GM21515 (cell line): ENCODE measurements around the gene SCAMP2.

Experiments used
- ATAC-seq: cut with Tn5 transposase; IDR thresholded peaks from one replicate; pipeline ENCODE4 v1.9.1; 2021; ENCODE audit not compliant: unreplicated experiment

Gene SCAMP2

DNA sequence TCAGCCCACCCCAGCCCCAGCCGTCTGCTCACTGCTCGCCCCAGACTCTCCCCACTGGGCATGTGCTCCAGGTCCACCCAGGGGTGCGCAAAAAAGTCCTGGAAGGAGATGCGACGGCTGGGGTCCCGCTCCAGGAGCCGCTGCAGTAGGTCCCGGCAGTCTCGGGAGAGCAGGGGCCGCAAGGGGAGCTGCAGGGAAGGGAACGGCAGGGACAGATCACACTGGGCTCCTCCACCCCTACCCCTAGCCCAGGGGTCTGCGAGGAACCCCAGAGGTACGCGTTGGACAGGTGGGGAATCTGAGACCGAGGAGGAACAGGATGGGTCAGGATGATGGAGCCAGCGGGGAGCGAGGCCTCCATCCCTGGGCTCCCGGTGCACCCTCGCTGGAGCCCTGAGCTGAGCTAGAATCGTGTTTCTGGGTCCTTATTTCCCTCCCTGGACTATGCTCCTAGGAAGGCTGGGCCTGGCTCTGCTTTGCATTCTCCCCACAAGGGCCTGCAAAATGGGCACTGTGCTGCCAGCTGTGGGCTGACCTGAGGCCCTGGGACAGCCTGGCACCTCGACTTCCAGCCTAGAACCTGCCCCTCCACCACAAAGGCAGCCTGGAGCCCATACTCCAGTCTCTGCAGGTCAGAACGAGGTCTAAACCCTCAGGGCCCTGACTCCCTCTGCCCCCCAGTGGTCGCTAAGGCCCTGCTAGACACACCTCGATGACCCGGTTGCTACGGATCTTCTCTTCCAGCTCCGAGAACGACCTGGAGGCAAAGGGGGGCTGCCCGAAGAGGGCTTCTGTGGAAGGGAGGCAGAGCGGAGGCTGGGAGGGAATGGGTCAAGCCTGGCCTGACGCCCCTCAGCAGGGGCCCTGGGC lies 33.4 kb downstream of the SCAMP2 start:
- ATAC-seq, result no peak

DNA sequence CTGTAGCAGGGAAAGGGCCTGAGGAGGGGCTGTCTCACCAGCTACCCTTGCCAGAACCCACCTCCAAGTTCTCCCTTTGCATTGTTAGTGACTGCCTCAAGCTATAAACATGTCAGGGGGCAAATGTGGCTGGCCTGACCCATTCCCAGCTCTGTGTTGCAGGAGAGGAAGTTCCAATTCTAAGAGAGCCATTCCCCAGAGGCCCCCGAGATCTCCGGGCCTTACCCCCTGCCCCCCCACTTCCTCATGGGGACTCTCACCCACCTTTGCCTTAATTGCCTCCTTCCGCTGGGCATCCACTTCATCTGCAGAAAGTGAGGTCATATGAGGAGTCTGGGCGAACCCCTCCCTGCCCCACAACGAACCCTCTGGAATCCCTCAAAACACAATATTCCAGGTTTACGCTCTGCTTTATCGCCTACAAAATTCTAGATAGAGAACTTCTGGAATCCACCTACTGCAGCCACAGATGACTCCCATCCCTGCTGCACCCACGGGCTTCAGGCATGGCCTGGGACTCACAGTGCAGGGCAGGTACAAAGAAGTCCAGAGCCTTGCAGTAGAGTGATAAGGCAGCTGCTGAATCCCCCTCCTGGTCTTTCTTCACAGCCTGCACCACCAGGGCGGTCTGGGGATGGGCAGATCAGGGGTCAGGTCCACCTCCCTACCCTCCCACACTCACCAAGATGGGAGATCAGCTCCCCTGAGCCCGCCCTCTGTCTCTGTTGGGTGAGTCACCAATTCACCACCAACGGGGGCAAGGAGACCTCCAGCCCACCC lies 34.2 kb downstream of the SCAMP2 start:
- ATAC-seq, result no peak

- ATAC-seq, result no peak
Measured at GRCh38 chr15:74838137-74838516, 35.0 kb downstream of the SCAMP2 start.

- no peak for ATAC-seq
Measured at GRCh38 chr15:74837482-74838136, 35.6 kb downstream of the SCAMP2 start.

GRCh38 chr15:74836846-74837245 lies 36.3 kb downstream of the SCAMP2 start:
- no peak for ATAC-seq

DNA sequence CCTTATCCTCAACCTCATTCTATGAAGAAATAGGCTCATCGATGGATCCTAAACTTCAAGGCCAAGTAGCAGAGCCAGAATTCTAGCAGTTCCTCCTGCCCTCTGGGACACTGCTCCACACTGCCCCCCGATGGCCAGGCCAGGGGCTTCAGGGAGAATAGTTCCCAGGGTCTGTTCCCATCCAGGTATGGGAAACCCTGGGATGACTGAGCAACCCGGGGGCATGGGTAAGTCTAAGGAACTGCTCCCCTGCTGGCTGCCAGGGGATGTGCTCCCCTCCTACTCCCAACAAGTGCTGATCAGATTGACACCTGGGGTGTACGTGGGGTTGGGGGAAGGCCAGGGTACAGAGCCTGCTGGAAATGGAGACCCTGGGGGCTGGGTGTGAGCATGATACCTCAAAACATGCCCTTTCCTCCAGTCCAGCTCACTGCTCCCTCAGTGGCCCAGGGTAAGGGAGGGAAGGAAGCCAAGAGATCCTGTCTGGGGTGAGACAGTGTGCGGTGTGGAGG lies 37.8 kb downstream of the SCAMP2 start:
- no peak for ATAC-seq

- no peak for ATAC-seq
Measured at GRCh38 chr15:74833376-74834107, 39.6 kb downstream of the SCAMP2 start.

DNA sequence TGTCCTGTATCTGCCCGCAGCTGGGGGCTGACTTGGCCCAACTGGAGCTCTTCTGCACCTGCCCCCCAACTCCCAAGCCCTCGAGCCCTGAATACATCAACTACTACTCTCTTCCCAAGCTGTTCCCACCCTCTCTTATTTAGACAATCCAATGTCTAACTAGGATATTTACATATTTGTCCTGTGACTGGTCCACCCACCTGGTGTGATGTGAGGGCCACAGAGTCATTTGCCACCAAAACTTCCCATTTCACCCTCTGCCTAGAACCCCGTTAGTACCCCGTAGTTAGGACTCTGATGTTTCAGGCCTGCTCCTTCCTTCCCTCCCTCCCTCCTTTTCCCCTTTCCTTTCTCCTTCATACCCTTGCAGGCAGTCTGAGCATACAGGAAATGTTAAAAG lies 40.3 kb downstream of the SCAMP2 start:
- ATAC-seq, result no peak

GRCh38 chr15:74831813-74832495 lies 41.2 kb downstream of the SCAMP2 start:
- no peak for ATAC-seq

DNA sequence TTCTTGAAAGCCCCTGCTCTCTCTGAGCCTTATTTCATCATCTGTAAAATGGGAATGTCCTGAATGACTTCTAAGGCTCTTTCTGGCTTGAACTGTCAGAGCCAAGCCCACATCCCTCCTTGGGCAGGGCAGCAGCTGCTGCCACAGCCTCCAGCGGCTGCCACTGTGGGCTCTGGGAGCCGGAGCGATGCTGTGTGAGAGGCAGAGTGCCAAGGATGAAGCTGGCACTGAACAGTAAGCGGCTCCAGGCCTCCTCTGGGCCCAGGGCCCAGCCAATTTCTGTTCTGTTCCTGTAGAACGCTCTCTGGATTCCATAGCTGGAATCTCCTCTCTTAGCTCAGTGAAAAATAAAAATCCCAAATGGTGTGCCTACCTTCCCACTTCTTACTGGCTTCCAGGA lies 42.3 kb downstream of the SCAMP2 start:
- ATAC-seq, result no peak

- no peak for ATAC-seq
Measured at GRCh38 chr15:74829991-74830390, 43.2 kb downstream of the SCAMP2 start.

- ATAC-seq, result no peak
Measured at GRCh38 chr15:74829486-74829885, 43.7 kb downstream of the SCAMP2 start.

GRCh38 chr15:74828835-74829234 lies 44.3 kb downstream of the SCAMP2 start:
- ATAC-seq, result no peak

DNA sequence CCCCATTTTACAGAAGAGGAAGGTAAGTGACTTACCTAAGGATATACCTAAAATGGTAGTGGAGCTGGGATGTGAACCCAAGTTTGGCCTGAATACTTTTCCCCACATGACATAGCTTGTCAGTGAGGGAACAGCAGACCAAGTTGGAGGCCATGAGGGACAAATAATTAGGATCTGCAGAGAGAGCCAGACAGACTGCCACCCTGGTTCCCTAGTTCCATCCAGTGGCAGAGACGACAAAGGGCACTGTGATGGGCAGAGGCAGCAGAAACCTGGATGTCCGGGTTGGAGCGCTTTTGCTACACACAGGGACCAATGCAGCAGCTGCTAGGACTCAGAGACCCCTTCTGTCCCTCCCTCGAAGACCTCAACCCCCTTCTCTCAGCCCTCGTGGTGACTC lies 45.6 kb downstream of the SCAMP2 start:
- no peak for ATAC-seq

DNA sequence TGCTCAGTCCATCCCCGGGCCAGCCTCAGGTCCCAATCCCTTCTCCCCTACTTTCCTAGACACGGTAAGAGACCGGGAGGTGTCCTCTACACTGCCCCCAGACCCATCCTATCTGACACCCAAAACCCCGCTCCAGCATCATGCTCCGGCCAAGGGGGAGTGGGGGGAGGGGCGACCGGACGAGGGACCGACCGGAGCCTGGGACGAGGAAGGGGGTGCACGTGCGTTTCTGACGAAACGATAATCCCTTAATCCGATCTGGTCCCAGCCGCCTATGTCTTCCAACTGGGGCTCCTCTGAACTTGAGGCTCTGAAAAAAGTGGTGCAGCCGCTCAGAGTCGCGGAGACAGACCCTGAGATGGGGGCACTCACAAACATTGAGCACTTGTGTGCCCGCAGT lies 46.2 kb downstream of the SCAMP2 start:
- ATAC-seq, result no peak

- no peak for ATAC-seq
Measured at GRCh38 chr15:74826364-74826819, 46.8 kb downstream of the SCAMP2 start, which contains the start of gene CPLX3. Gene CPLX3, plus strand, starts transcription at chr15:74826627. Its CDS starts 77 bp downstream, at chr15:74826704.

- no peak for ATAC-seq
Measured at GRCh38 chr15:74825866-74826265, 47.3 kb downstream of the SCAMP2 start.

- no peak for ATAC-seq
Measured at GRCh38 chr15:74824976-74825375, 48.2 kb downstream of the SCAMP2 start.

GRCh38 chr15:74823324-74823723 lies 49.8 kb downstream of the SCAMP2 start:
- no peak for ATAC-seq

- no peak for ATAC-seq
Measured at GRCh38 chr15:74822233-74822632, 50.9 kb downstream of the SCAMP2 start.
